Nephron progenitor cell (in vitro differentiated cells): Measurements from ENCODE around the gene L1CAM.

Experiments used
- DNase-seq: peaks from one replicate; pipeline ENCODE4 v3.0.0; 2021
- H3K27ac Mint-ChIP-seq: 2 replicates; pipeline ENCODE4 v1.8.0; 2021; ENCODE audit warnings: mild to moderate bottlenecking, moderate library complexity, mixed read lengths
- H3K27me3 Mint-ChIP-seq: 2 replicates; pipeline ENCODE4 v1.8.0; 2021; ENCODE audit warnings: mild to moderate bottlenecking, low read depth, mixed read lengths; ENCODE audit not compliant: poor library complexity
- H3K36me3 Mint-ChIP-seq: 2 replicates; pipeline ENCODE4 v1.8.0; 2021; ENCODE audit warnings: low read depth, mixed read lengths
- H3K4me1 Mint-ChIP-seq: 2 replicates; pipeline ENCODE4 v1.8.0; 2021; ENCODE audit warnings: mixed read lengths
- H3K4me3 Mint-ChIP-seq: 2 replicates; pipeline ENCODE4 v1.8.0; 2021; ENCODE audit warnings: mild to moderate bottlenecking, moderate library complexity, mixed read lengths
- H3K9me3 Mint-ChIP-seq: 2 replicates; pipeline ENCODE4 v1.8.0; 2021; ENCODE audit warnings: mild to moderate bottlenecking, moderate library complexity, mixed read lengths
- TF ChIP-seq, protein P1 (sequence below): fragments of 200-600 bp; sonication (generic); IDR thresholded peaks from 2 replicates; pipeline ENCODE4 v1.5.0; 2021; ENCODE audit warnings: antibody characterized with exemption

The L1CAM gene

DNA sequence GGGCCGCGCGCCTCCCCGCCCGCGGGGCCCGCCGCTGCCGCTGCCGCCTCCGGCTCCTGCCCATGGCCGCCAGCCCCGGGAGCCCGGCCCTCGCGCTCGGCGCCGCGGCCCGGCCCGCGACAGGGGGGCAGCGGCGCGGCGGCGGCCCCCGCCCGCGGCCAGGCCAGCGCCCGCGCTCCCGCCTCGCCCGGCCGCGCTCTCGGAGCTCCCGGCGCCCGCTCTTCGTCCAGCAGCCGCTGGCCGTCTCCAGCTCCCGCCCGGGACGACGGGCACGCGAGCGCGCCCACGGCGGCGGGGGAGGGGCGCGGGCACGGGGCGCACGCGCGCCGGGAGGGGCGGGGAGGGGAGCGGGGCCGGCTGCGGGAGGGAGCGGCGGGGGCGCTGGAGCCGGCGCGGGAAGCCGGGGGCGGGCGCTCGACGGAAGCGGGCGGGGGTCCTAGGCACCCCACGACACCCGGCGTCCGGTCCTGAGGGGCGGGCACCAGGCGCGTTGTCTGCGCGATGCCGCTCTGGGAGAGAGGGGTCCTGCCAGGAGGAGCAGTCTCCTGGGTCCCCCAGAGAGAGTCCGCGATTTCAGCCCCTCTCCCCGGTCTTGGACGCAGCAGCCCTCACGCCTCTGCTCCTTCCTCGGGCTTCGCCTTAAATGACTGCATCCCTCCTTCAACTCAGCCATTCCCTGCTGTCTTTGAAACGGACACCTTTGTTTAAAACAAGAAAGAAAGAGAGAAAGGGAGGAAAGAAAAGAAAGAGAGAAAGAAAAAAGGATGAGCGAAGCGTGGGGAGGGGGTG lies 55.1 kb downstream of the L1CAM start:
- TF ChIP-seq, protein P1, sequence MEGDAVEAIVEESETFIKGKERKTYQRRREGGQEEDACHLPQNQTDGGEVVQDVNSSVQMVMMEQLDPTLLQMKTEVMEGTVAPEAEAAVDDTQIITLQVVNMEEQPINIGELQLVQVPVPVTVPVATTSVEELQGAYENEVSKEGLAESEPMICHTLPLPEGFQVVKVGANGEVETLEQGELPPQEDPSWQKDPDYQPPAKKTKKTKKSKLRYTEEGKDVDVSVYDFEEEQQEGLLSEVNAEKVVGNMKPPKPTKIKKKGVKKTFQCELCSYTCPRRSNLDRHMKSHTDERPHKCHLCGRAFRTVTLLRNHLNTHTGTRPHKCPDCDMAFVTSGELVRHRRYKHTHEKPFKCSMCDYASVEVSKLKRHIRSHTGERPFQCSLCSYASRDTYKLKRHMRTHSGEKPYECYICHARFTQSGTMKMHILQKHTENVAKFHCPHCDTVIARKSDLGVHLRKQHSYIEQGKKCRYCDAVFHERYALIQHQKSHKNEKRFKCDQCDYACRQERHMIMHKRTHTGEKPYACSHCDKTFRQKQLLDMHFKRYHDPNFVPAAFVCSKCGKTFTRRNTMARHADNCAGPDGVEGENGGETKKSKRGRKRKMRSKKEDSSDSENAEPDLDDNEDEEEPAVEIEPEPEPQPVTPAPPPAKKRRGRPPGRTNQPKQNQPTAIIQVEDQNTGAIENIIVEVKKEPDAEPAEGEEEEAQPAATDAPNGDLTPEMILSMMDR, result no peak
- Mint-ChIP-seq H3K4me1 (peaks cover 3% of the 10 kb centered on the region), H3K9me3 (peaks cover 68% of the 10 kb centered on the region), H3K4me3 (peak overlapping the region; percentile 72), H3K27me3 (peaks cover 68% of the 10 kb centered on the region), H3K27ac (no peak overlapping the region), H3K36me3 (no peaks in the 10 kb centered on the region)
- peak; percentile 29 for DNase-seq

GRCh38 chrX:153829799-153830639 lies 56.0 kb downstream of the L1CAM start, which contains the start of gene PDZD4:
PDZD4 (minus strand) TSS chrX:153830544; CDS start chrX:153830298, 246 bp downstream.
- DNase-seq, result peak; percentile 34
- Mint-ChIP-seq H3K4me3 (peak within 1 kb of the TSS; percentile 72), H3K36me3 (no peaks in the 10 kb centered on the region), H3K9me3 (peaks cover 68% of the 10 kb centered on the region), H3K27me3 (peaks cover 70% of the 10 kb centered on the region), H3K4me1 (peaks cover 3% of the 10 kb centered on the region), H3K27ac (no peak within 1 kb of the TSS)
- TF ChIP-seq, protein P1, result no peak

DNA sequence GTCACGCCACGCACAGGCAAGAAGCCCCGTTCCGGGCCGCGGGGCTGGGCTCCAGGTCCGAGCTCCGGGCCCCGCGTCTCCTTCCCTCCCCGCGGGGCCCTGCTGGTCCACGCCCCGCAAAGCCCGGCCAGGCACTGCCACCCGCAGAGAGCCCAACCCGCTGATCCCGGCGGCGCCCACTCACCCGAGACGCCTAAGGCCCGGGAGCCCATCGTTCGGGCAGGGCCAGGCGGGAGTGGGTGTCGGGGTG lies 56.5 kb downstream of the L1CAM start:
- H3K27me3 Mint-ChIP-seq, result peaks cover 70% of the 10 kb centered on the region
- peak; percentile 26 for DNase-seq
- TF ChIP-seq, protein P1, result no peak
- no peaks in the 10 kb centered on the region for H3K36me3 Mint-ChIP-seq
- H3K4me3 Mint-ChIP-seq, result peak overlapping the region; percentile 71
- H3K27ac Mint-ChIP-seq, result no peak overlapping the region
- peaks cover 62% of the 10 kb centered on the region for H3K9me3 Mint-ChIP-seq
- H3K4me1 Mint-ChIP-seq, result peaks cover 3% of the 10 kb centered on the region

- no peaks in the 10 kb centered on the region for H3K36me3 Mint-ChIP-seq
- H3K4me3 Mint-ChIP-seq, result peak overlapping the region; percentile 77
- peaks cover 70% of the 10 kb centered on the region for H3K27me3 Mint-ChIP-seq
- no peak overlapping the region for H3K27ac Mint-ChIP-seq
- TF ChIP-seq, protein P1, result no peak
- peaks cover 63% of the 10 kb centered on the region for H3K9me3 Mint-ChIP-seq
- DNase-seq, result peak; percentile 44
- peaks cover 3% of the 10 kb centered on the region for H3K4me1 Mint-ChIP-seq
Measured at GRCh38 chrX:153828723-153829548, 57.0 kb downstream of the L1CAM start.

- no peak for DNase-seq
- Mint-ChIP-seq H3K4me1 (peaks cover 3% of the 10 kb centered on the region), H3K27ac (no peak overlapping the region), H3K4me3 (peak overlapping the region; percentile 77), H3K27me3 (peaks cover 66% of the 10 kb centered on the region), H3K9me3 (peaks cover 64% of the 10 kb centered on the region), H3K36me3 (no peaks in the 10 kb centered on the region)
- TF ChIP-seq, protein P1, result no peak
Measured at GRCh38 chrX:153828308-153828707, 57.7 kb downstream of the L1CAM start.
